ENCODE measurements around the gene FLNC. TPM values are rescaled to one million over a fixed set of nuclear protein-coding genes. Genes with fewer than 3 reads are reported as not detected.
A peak's percentile ranks its signal among the peaks of the same experiment; 100 is the strongest.

The FLNC gene
- total and polyA plus RNA-seq, 9 of the 15 experiments (the other 6 are each of a cell fraction or from before 2014, with no cell fraction given) = 0.90 to 155 (median 28.8) TPM

DNA sequence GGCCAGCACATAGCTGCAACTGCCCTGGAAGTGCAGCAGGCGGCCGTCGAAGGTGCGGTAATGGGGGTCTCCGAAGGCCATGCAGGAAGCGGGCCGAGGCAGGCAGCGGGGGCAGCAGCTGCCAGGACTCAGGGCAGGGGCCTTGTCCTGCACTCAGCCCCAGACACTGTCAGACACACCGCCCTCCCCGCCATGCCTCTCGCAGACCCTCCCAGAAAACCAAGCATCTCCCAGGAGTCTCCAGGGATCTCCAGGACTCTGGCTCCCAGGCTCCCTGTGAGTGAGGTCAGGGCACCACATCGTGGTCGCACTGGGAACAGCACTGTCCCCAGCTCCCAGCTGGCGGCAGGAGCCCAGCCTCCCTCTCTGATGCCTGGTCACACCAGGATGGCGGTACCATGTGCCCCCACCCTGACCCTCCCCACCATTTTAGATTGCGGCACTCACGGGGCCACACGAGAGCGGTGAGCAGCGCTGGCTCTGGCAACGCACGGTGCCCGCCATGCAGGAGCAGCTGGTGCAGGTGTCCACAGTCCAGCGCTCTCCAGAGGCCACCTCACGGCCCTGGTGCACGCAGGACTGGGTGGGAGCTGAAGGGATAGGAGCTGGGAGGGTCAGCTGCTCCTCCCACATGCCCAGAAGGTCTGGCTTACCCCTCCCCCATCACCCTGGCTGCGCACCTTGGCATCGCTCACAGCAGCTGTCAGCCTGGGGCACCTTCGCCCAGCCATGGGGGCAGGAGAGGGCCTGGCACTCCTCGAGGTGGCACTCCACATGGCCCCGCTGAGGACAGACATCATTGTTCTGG, 49.9 kb downstream of the FLNC start (continued):
- TF ChIP-seq, protein P1, sequence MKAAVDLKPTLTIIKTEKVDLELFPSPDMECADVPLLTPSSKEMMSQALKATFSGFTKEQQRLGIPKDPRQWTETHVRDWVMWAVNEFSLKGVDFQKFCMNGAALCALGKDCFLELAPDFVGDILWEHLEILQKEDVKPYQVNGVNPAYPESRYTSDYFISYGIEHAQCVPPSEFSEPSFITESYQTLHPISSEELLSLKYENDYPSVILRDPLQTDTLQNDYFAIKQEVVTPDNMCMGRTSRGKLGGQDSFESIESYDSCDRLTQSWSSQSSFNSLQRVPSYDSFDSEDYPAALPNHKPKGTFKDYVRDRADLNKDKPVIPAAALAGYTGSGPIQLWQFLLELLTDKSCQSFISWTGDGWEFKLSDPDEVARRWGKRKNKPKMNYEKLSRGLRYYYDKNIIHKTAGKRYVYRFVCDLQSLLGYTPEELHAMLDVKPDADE (conservative IDR thresholded peaks at IDR 0.05; ENCODE audit: control insufficient read depth, low read depth, low read length) = no peak; the same call in 1 of the 2 replicates
- TF ChIP-seq CEBPG (CRISPR knock-in tag; IDR thresholded peaks at IDR 0.05) (no peak), CEBPG (tag; conservative IDR thresholded peaks at IDR 0.05 in 1 of 2, IDR thresholded peaks at IDR 0.05 in 1 of 2) (no peak), SMARCC2 (IDR thresholded peaks at IDR 0.05; ENCODE audit: low read depth) (no peak), CBX8 (IDR thresholded peaks at IDR 0.05; ENCODE audit: borderline replicate concordance, extremely low read depth, low read depth, low read length, poor library complexity, severe bottlenecking) (no peak), NFIX (CRISPR knock-in tag; IDR thresholded peaks at IDR 0.05; ENCODE audit: low read depth) (no peak), RUNX1 (IDR thresholded peaks at IDR 0.05; ENCODE audit: low read depth) (no peak), SMC3 (conservative IDR thresholded peaks at IDR 0.05; ENCODE audit: insufficient read depth, low read depth, low read length) (peak; percentile 99), MYBL2 (IDR thresholded peaks at IDR 0.05; ENCODE audit: low read depth) (no peak), MYBL2 (CRISPR knock-in tag; IDR thresholded peaks at IDR 0.05; ENCODE audit: borderline replicate concordance) (no peak), ZNF830 (CRISPR knock-in tag; IDR thresholded peaks at IDR 0.05) (no peak), XRCC4 (IDR thresholded peaks at IDR 0.05; ENCODE audit: extremely low read depth, insufficient read depth, insufficient read length) (no peak), POLR3A (IDR thresholded peaks at IDR 0.05; ENCODE audit: borderline replicate concordance, extremely low read depth, insufficient read depth, insufficient read length) (no peak), RBM39 (optimal IDR thresholded peaks at IDR 0.05; ENCODE audit: low read depth, low read length) (no peak)
- TF ChIP-seq, protein P2, sequence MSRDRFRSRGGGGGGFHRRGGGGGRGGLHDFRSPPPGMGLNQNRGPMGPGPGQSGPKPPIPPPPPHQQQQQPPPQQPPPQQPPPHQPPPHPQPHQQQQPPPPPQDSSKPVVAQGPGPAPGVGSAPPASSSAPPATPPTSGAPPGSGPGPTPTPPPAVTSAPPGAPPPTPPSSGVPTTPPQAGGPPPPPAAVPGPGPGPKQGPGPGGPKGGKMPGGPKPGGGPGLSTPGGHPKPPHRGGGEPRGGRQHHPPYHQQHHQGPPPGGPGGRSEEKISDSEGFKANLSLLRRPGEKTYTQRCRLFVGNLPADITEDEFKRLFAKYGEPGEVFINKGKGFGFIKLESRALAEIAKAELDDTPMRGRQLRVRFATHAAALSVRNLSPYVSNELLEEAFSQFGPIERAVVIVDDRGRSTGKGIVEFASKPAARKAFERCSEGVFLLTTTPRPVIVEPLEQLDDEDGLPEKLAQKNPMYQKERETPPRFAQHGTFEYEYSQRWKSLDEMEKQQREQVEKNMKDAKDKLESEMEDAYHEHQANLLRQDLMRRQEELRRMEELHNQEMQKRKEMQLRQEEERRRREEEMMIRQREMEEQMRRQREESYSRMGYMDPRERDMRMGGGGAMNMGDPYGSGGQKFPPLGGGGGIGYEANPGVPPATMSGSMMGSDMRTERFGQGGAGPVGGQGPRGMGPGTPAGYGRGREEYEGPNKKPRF (IDR thresholded peaks at IDR 0.05; ENCODE audit: low read depth, low read length) = no peak
- TF ChIP-seq, protein P3, sequence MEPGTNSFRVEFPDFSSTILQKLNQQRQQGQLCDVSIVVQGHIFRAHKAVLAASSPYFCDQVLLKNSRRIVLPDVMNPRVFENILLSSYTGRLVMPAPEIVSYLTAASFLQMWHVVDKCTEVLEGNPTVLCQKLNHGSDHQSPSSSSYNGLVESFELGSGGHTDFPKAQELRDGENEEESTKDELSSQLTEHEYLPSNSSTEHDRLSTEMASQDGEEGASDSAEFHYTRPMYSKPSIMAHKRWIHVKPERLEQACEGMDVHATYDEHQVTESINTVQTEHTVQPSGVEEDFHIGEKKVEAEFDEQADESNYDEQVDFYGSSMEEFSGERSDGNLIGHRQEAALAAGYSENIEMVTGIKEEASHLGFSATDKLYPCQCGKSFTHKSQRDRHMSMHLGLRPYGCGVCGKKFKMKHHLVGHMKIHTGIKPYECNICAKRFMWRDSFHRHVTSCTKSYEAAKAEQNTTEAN (CRISPR knock-in tag; IDR thresholded peaks at IDR 0.05) = no peak
- TF ChIP-seq, protein P4, sequence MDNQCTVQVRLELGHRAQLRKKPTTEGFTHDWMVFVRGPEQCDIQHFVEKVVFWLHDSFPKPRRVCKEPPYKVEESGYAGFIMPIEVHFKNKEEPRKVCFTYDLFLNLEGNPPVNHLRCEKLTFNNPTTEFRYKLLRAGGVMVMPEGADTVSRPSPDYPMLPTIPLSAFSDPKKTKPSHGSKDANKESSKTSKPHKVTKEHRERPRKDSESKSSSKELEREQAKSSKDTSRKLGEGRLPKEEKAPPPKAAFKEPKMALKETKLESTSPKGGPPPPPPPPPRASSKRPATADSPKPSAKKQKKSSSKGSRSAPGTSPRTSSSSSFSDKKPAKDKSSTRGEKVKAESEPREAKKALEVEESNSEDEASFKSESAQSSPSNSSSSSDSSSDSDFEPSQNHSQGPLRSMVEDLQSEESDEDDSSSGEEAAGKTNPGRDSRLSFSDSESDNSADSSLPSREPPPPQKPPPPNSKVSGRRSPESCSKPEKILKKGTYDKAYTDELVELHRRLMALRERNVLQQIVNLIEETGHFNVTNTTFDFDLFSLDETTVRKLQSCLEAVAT (IDR thresholded peaks at IDR 0.05) = no peak
- TF ChIP-seq, protein P5, sequence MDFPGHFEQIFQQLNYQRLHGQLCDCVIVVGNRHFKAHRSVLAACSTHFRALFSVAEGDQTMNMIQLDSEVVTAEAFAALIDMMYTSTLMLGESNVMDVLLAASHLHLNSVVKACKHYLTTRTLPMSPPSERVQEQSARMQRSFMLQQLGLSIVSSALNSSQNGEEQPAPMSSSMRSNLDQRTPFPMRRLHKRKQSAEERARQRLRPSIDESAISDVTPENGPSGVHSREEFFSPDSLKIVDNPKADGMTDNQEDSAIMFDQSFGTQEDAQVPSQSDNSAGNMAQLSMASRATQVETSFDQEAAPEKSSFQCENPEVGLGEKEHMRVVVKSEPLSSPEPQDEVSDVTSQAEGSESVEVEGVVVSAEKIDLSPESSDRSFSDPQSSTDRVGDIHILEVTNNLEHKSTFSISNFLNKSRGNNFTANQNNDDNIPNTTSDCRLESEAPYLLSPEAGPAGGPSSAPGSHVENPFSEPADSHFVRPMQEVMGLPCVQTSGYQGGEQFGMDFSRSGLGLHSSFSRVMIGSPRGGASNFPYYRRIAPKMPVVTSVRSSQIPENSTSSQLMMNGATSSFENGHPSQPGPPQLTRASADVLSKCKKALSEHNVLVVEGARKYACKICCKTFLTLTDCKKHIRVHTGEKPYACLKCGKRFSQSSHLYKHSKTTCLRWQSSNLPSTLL (IDR thresholded peaks at IDR 0.05) = no peak
